ENCODE results near the gene ALCAM. TPM values are rescaled to one million over a fixed set of nuclear protein-coding genes. Genes with fewer than 3 reads are reported as not detected.

Gene ALCAM
- total RNA-seq, 2 donors from 2014 or later: 32.2 to 91.2 TPM

GRCh38 chr3:105513886-105514285, 147.2 kb downstream of the ALCAM start:
- Histone ChIP-seq H3K4me3 (no peak overlapping the region), H3K36me3 (no peaks in the 10 kb centered on the region), H3K27me3 (replicated peaks; ENCODE audit: insufficient read depth) (no peaks in the 10 kb centered on the region), H3K4me1 (replicated peaks) (no peaks in the 10 kb centered on the region), H3K9me3 (no peaks in the 10 kb centered on the region), H3K27ac (no peak overlapping the region)
- intact Hi-C loops (cut with DNase I): no loop called here
- TF ChIP-seq, protein P1, sequence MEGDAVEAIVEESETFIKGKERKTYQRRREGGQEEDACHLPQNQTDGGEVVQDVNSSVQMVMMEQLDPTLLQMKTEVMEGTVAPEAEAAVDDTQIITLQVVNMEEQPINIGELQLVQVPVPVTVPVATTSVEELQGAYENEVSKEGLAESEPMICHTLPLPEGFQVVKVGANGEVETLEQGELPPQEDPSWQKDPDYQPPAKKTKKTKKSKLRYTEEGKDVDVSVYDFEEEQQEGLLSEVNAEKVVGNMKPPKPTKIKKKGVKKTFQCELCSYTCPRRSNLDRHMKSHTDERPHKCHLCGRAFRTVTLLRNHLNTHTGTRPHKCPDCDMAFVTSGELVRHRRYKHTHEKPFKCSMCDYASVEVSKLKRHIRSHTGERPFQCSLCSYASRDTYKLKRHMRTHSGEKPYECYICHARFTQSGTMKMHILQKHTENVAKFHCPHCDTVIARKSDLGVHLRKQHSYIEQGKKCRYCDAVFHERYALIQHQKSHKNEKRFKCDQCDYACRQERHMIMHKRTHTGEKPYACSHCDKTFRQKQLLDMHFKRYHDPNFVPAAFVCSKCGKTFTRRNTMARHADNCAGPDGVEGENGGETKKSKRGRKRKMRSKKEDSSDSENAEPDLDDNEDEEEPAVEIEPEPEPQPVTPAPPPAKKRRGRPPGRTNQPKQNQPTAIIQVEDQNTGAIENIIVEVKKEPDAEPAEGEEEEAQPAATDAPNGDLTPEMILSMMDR (IDR thresholded peaks at IDR 0.05): no peak
- TF ChIP-seq POLR2AphosphoS5 (IDR thresholded peaks at IDR 0.05) (no peak), POLR2A (IDR thresholded peaks at IDR 0.05) (no peak)
- 78% methylated on average over 2 of the region's 2 CpGs for WGBS
- no peak for DNase-seq (ENCODE audit: low spot score)

DNA sequence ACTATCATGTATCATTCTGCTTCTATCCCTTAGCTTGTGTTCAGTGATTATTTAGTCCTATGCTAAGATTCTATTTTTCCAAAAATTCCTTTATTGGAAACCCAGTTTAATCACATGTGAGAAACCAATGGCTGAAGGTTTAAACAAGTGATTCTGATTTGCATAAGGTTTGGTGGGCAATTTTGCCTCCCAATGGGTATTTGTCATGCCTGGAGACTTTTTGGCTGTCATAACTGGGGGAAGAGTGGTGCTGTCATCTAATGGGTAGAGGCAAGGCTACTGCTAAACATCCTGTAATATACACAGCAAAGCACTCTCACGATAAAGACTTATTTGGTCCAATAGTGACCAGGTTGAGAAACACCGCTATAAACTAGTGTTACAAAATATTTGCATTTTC, 148.7 kb downstream of the ALCAM start:
- TF ChIP-seq, protein P1 (IDR thresholded peaks at IDR 0.05): no peak
- TF ChIP-seq POLR2AphosphoS5 (IDR thresholded peaks at IDR 0.05) (no peak), POLR2A (IDR thresholded peaks at IDR 0.05) (no peak)
- no peaks in the 10 kb centered on the region for H3K4me1 ChIP-seq (replicated peaks)
- no peak for DNase-seq (ENCODE audit: low spot score)
- no peaks in the 10 kb centered on the region for H3K36me3 ChIP-seq
- H3K9me3 ChIP-seq: no peaks in the 10 kb centered on the region
- WGBS: 97% methylated on average over 2 of the region's 2 CpGs
- intact Hi-C loops (cut with DNase I): no loop called here
- H3K4me3 ChIP-seq: no peak overlapping the region
- no peaks in the 10 kb centered on the region for H3K27me3 ChIP-seq (replicated peaks; ENCODE audit: insufficient read depth)
- H3K27ac ChIP-seq: no peak overlapping the region

- no peaks in the 10 kb centered on the region for H3K27me3 ChIP-seq (replicated peaks; ENCODE audit: insufficient read depth)
- intact Hi-C loops (cut with DNase I): no loop called here
- no peak overlapping the region for H3K27ac ChIP-seq
- no peak for DNase-seq (ENCODE audit: low spot score)
- no peaks in the 10 kb centered on the region for H3K36me3 ChIP-seq
- TF ChIP-seq POLR2A (IDR thresholded peaks at IDR 0.05): no peak
- TF ChIP-seq POLR2AphosphoS5 (IDR thresholded peaks at IDR 0.05): no peak
- TF ChIP-seq, protein P1 (IDR thresholded peaks at IDR 0.05): no peak
- no peak overlapping the region for H3K4me3 ChIP-seq
- WGBS: 59% methylated on average over 6 of the region's 6 CpGs
- no peaks in the 10 kb centered on the region for H3K9me3 ChIP-seq
- H3K4me1 ChIP-seq (replicated peaks): no peaks in the 10 kb centered on the region
Measured at GRCh38 chr3:105516972-105517371, 150.3 kb downstream of the ALCAM start.

GRCh38 chr3:105518203-105518602, 151.5 kb downstream of the ALCAM start:
- no peak for TF ChIP-seq POLR2A (IDR thresholded peaks at IDR 0.05)
- TF ChIP-seq, protein P1 (IDR thresholded peaks at IDR 0.05): no peak
- TF ChIP-seq POLR2AphosphoS5 (IDR thresholded peaks at IDR 0.05): no peak
- no peaks in the 10 kb centered on the region for H3K27me3 ChIP-seq (replicated peaks; ENCODE audit: insufficient read depth)
- no peak overlapping the region for H3K4me3 ChIP-seq
- DNase-seq (ENCODE audit: low spot score): no peak
- no peaks in the 10 kb centered on the region for H3K36me3 ChIP-seq
- no peaks in the 10 kb centered on the region for H3K4me1 ChIP-seq (replicated peaks)
- H3K9me3 ChIP-seq: no peaks in the 10 kb centered on the region
- intact Hi-C loops (cut with DNase I): no loop called here
- no peak overlapping the region for H3K27ac ChIP-seq

GRCh38 chr3:105518806-105519418, 152.2 kb downstream of the ALCAM start:
- Histone ChIP-seq H3K36me3 (no peaks in the 10 kb centered on the region), H3K4me1 (replicated peaks) (no peaks in the 10 kb centered on the region), H3K4me3 (no peak overlapping the region), H3K27ac (no peak overlapping the region), H3K9me3 (no peaks in the 10 kb centered on the region), H3K27me3 (replicated peaks; ENCODE audit: insufficient read depth) (no peaks in the 10 kb centered on the region)
- under 1% methylated on average over 4 of the region's 4 CpGs for WGBS
- intact Hi-C loops (cut with DNase I): no loop called here
- TF ChIP-seq POLR2A (IDR thresholded peaks at IDR 0.05): no peak
- TF ChIP-seq, protein P1 (IDR thresholded peaks at IDR 0.05): peak; percentile 35 to 74 (median 68)
- TF ChIP-seq POLR2AphosphoS5 (IDR thresholded peaks at IDR 0.05): no peak
- DNase-seq (ENCODE audit: low spot score): peak; percentile 28
